Femur (tissue), 1 donor: ENCODE data around the gene ATAD1.
A peak's percentile ranks its signal among the peaks of the same experiment; 100 is the strongest.
"Not testable (repeated sequence)": the region's sequence is repeated elsewhere in the genome, so short reads cannot be mapped to it uniquely, and the experiment has no call there.

ENCODE experiments used
- DNase-seq: peaks from one replicate; pipeline ENCODE4 v3.0.0-alpha.2; 2017

The ATAD1 gene

DNA sequence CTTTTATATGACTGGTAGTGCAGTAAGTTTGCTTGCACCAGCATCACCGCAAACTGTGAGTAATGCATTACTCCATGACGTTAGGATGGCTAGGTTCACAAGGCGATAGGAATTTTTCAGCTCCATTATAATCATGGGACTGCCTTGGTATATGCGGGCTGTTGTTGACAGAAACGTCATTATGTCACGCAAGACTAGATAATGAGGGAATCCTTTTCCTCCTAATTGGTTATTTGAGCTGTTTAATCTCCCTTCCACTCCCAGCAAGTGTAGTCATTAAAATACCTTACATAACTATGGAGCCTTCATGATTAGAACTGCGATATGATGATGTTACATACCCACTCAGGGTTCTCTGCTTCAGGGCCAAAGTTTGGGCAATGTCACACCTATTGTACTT, 28.0 kb upstream of the ATAD1 start:
- DNase-seq: no peak

DNA sequence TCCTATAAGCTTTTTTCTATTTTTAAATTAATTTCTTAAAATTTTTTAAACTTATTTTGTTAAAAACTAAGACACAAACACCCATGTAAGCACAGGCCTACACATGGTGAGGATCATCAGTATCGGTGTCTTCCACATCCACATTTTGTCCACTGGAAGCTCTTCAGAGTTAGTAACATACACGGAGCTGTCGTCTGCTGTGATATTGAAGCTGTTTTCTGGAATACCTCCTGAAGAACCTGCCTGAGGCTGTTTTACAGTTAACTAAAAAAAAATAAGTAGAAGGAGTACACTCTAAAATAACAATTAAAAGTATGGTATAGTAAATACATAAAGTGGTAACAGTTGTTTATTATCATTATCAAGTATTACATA, 27.6 kb upstream of the ATAD1 start:
- no peak for DNase-seq

DNA sequence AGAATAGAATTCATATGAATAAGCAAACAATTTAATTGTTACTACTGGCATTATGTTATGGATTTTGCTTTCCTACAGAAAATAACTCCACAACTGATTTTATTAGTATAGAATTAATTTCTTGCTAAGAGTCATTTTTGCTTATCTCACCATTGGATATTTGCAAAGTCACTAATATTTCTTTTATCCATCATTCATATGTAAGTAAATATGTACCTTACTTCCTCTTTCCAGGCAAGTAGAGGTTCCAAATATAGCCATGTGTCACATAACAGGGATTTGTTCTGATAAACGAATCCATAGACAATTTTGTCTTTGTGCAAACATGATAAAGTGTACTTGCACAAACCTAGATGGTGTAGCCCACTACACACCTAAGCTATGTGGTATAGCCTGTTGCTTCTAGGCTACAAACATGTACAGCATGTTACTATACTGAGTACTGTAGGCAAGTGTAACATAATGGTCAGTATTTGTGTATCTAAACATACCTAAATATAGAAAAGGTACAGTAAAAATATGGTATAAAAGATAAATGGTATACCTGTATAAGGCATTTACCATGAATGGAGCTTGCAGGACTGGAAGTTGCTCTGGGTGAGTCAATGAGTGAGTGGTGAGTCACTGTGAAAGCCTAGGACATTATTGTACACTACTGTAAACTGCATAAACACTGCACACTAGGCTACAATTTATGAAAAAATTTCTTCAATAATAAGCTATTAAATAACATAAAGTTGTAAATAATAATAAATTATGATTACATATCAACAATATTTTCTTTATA, 27.0 kb upstream of the ATAD1 start:
- DNase-seq: no peak

DNA sequence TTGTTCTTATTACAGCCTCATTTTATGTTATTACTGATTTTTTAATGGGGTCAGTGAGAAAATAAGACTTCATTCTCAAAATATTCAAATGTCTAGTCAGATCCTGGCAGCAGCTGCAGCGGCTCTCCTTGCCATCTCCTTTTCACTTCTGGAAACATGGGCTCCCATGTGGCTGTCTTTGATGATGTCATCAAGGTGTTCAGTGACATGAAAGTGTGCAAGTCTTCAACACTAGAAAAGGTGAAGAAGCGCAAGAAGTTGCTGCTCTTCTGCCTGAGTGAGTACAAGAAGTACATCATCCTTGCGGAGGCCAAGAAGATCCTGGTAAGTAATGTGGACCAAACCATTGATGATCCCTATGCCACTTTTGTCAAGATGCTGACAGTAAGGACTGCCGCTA, 25.7 kb upstream of the ATAD1 start:
- DNase-seq: no peak

DNA sequence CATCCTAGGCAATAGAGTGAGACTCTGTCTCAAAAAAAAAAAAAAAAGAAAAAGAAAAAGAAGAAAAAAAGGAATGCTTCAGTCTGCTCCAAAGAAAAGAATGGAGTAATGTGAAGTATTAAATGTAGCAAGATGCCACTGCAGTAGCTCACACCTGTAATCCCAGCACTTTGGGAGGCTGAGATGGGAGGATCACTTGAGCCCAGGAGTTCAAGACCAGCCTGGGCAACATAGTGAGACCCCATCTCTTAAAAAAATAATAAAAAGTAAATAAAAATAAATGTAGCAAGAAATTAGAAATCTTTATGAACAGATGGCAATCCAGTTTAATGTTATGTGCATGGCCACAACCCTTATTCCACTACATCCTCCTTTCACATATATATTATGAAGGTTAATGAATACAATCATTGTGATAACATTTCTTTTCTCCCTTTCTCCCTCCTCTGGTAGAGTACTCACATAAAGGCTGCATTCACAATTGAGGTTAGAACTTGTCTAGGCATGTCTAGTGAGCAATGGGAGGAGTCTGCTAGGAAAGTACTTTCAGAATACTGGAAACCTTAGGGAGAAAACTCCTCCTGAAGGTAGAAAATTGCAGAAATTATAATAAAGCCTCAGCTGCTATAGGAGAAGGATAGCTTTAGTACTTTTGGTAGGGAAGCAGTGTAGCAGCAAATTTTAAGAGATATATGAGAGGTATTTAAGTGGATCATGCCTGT, 24.9 kb upstream of the ATAD1 start:
- DNase-seq: no peak

DNA sequence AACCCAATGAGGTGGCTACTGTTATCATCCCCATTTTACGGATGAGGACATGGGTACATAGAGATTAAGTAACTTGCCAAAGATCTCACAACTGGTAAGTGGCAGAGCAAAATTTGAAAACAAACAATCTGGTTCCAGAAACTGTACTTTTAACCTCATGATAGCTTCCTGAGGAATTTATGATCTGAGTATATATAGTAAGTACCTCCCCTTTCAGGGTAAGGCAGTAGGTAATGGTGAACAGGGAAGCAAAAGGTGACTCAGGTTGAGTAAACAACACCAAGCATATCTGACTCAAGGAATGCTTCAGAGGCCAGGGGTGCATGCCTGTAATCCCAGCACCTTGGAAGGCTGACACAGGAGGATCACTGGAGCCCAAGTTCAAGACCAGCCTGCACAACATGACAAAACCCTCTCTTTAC, 24.2 kb upstream of the ATAD1 start:
- DNase-seq: no peak

DNA sequence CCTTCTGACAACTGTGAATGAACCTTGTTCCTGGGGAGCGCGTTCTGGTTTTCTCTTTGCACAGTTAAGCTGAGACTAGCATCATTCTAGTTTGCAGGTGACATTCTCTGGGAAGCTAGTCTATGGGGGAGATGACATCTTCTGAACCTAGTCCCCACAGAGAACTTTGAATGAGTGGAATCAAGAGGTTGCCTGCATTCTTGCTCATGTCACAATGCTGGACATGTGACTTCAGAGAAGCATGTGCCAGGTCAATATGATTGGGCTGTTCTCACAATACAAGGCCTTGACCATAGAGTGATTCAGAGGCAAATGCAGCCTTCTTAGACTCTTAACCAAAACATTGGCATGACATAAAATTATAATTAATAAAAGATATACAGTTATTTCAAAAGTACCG, 23.2 kb upstream of the ATAD1 start:
- no peak for DNase-seq

DNA sequence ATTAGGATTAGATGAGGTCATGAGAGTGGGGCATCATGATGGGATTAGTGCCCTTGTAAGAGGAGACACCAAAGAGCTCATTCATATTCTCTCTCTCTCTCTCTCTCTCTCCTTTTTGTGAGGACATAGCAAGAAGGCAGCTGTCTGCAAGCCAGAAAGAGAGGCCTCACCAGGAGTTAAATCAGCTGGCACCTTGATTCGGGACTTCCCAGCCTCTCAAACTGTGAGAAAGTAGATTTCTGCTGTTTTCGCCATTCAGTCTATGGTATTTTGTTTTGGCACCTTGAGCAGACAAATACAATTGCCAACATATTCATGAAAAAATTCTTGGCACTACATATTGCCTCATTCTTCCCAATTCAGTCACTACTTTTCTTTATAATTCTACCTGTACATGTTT, 20.6 kb upstream of the ATAD1 start:
- no peak for DNase-seq

DNA sequence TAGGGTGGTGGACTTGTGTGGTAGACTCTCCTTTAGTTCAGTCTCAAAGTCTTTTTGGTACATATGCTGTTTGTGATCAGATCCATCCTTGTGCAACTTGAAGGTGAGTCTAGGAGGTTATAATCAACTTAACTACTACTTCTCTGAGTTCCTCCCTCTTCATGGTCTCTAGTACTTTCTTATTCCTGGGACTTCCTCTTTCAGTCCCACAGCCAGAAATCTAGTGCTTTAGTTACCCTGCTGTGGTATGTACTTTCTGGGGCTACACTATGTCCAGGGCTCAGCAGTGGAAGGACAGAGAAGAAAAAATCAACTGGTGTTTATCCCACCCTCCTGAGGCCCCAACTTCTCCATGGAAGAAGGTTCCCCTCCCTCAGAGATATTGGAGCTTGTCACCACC, 19.4 kb upstream of the ATAD1 start:
- DNase-seq: no peak

DNA sequence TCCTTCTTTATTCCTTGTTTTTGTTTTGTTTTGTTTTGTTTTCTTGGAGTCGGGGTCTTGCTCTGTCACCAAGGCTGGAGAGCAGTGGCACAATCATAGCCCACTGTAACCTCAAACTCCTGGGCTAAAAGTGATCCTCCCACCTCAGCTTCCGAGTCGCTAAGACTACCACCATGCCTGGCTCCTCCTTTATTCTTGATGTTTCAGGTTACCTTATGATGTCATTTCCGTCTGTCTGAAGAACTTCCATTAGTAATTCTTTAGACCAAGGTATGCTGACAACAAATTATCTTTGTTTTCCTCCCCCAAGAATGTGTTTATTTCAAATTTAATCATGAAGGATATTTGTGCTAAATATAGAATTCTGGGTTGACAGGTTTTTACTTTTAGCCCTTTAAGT, 18.1 kb upstream of the ATAD1 start:
- DNase-seq: no peak

DNA sequence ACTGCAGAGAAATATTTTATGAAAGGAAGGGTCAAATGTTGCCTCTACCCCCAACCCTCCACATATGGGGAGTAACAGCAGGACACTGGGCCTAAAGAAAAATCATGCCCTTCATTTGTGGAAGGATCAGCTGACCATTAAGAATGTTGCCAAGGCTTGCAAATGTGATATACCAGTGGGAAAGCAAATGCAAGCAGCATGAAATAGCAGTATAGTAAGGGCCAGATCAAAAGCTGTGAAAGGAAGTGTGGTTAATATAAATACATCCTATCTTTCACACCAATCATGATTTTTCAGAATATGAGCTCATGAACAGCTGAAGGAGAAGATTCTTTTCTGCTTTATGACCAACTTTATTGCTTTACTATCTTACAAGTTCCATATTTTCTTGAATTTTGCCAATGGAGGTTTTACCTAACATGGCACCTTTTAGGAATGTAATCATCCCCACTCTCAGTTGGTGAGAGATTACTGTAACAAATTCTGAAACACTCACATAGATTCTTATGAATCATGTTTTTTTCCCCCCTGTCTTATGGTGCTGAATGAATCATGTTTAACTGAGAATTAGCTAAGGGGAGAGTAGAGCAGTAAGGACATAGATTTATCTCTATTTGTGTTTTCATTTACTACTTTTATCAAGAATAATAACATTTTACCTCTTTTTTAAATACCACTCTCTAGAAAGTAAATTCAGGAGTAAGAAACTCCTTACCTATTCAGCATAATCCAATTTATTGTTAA, 12.1 kb upstream of the ATAD1 start:
- no peak for DNase-seq

DNA sequence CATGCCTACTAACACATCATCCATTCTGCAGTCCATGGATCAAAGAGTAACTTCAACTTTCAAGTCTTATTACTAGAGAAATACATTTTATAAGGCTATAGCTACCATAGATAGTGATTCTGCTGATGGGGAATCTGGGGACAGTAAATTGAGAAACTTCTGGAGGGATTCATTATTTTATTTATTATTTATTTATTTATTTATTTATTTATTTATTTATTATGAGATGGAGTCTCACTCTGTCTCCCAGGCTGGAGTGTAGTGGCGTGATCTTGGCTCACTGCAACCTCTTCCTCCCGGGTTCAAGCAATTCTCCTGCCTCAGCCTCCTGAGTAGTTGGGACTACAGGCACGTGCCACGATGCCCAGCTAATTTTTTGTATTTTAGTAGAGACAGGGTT, 11.0 kb upstream of the ATAD1 start:
- DNase-seq: not testable (repeated sequence)

DNA sequence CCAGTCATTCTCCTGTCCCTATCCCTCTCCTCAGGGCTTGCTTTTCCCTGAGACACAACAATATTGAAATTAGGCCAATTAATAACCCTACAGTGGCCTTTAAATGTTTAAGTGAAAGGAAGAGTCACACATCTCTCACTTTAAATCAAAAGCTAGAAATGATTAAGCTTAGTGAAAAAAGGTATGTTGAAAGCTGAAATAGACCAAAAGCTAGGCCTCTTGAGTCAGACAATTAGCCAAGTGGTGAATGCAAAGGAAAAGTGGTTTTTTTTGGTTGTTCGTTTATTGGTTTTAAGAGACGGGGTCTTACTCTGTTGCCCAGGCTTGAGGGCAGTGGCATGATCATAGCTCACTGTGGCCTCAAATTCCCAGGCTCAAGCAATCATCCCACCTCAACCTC, 9.7 kb upstream of the ATAD1 start:
- no peak for DNase-seq

DNA sequence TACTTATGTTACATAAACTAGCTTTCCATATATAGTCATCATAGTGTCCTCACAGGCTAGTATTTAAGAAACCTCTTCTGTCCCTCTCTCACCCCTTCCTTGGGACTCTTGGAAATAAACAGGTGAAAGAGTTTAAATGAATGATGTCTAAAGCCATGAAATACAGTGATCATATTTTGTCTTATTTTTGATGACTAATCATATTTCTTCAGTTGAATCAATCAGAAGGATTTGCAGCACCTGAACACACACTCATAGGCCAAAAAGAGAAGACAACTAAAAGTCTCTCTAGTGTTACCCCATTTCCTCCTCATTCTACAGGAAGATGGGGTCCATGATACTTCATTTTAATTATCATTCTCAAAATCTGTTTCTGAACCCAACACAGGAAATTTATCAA, 8.6 kb upstream of the ATAD1 start:
- no peak for DNase-seq

DNA sequence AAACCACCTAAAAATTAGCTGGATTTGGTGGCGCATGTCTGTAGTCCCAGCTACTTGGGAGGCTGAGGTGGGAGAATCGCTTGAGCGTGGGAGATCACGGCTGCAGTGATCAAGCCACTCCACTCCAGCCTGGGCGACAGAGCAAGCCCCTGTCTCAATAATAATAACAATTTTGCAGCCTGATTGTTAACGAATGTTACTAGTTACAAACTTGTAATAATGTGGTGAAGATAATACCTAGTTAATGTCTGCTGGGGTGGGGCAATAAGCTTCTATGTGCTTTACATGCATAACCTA, 1.2 kb upstream of the ATAD1 start:
- no peak for DNase-seq

DNA sequence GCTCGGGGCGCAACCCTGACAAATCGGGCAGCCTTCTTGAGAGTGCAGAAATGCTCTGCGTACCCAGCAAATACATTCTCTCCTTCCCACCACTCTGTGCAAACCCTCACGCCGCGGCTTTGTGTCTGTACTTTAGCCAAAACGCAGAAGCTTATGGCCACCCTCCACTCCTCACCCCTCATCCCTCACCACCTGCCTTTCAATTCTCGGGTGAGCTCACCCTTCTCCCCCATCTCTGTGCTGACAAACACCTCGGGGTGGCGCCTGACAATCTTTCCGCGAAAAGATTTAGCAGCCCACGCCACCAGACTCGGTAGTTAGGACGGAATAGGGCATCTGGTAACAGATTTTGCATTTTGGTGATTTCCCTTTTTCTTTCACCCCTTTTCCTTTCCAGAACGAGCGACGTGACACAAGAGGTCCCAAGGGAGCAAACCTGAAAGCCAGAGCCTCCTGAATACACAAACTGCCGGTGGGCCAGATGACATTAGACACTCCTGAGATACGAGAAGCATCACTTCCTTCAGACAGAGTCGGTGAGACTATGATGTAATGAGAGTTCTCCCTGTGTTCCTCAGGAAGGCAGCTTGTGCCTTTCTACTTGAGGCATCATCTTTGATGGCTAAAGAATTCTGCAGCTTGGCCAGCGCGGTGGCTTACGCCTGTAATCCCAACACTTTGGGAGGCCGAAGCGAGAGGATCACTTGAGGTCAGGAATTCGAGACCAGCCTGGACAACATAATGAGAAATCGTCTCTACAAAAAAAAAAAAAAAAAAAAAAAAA, 671 bp upstream of the ATAD1 start:
- peak; percentile 21 for DNase-seq

DNA sequence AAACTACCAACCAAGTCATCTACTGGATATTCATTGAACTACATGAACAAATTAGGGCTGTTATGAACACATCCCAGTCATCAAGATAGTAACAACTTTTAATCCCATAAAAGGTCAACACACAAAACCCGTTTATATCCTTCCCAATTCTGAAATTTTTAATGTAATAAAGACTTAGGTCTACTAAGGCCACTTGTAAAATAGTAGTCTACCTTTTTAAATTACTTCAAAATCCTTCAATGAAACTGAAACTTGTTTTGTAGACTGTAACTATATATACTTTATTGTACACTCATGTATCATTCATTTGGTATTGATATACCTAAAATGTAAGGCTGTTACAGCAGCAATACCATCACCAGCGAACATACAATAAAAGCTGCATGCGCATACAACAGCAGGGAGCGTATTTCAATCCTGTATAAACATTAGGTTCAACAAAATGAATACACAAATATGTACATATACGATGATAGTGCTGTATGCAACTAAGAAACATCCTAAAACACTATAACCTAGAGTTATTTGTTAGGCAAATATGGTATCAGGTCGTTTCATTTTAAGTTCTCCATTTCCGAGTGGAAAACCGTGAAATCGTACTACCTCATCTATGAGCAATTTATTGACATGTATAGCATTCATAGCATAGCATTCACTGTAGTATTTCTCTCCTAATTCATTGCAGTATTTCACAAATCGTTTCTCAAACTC, 973 bp downstream of the ATAD1 start:
- no peak for DNase-seq

DNA sequence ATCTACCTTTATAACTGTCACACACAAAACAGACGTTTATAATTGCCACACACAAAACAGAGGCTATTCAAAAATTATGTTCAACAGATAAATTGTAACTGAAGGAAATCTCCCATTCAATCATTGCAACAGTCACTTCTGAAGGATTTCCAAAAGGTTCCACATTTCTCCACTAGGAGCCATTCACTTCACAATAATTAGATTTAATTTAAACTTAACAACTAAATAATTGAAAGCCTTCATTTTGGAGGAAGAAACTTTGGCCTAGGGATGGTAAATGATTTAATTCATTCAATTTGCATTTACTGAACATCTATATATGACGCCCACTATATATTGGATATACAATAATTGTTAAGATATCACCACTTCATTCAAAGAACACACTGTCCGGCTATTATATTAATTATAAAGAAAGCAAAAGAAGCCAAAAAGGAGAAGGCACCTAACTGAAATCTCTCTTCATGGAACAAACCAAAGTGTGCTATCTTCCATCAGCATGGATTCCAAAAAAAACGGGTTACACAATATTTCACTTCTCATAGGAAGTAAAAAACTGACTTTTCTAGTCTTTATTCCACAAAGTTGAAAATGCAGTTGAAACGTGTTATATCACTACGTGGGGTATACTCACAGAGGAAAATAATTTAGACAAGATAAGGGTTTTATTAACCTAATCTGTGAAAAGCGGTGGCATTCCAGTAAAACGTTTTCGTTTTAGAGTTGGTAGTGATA, 1.7 kb downstream of the ATAD1 start:
- no peak for DNase-seq

DNA sequence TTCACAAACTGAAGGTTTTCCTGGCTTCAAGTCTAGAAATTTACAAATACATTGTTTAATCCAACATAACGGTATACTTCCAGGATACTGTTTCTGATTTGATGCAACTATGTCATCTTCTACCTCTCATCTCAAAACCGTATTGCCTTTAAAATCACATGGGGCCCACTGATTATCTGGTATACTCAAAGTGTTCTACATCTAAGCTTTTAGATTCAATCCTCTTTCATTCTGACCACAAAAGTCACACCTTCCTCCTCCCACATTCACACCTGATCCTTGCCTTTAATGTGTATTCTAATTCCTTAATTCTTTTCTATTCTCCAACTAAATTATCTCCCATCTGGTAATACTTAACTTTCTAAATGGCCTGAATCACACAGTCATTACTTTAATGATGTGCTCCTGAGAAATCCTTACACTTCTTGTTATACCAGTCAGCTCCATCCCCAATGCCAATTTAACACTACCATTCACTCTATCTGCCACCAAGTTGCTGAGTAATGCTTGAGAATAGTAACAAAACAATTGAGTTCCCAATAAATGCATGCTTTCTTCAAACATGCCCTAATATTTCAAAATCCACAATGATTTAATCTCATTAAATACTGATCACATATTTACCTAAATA, 13.0 kb downstream of the ATAD1 start:
- no peak for DNase-seq

DNA sequence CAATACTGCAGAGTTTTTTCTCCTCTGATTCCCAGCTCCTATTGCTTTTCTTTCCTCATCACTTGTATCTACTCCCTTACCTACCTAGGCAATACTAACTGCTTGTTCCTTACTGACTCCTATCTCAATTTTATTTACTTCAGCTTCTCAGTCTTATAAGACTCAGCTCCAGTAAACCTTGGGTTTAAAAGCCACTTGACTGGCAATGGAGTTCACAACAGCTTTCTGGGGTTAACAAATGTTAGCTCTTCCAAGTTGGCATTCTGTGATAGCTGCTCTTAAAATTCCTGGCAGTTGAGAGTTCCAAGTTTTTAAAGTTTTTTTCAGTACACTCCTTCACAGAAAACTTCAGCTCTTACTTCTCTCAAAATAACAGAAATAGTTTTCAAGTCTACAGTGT, 14.2 kb downstream of the ATAD1 start:
- no peak for DNase-seq

DNA sequence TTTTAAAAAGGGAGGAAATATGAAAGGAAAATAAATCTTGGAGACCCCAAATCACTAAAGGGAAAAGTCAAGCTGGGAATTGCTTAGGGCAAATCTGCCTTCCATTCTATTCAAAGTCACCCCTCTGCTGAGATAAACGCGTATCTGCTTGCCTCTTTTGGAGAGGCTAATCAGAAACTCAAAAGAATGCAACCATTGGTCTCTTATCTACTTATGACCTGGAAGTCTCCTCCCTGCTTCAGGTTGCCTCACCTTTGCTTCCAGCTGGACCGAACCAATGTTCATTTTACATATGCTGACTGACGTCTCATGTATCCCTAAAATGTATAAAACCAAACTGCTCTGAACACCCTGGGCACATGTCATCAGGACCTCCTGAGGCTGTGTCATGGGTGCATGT, 14.7 kb downstream of the ATAD1 start:
- DNase-seq: no peak
